GM18505 (cell line): ENCODE results near the gene CFAP97D2.
A peak's percentile ranks its signal among the peaks of the same experiment; 100 is the strongest.
"Not testable (repeated sequence)": the region's sequence is repeated elsewhere in the genome, so short reads cannot be mapped to it uniquely, and the experiment has no call there.

Source experiments
- ATAC-seq: cut with Tn5 transposase; IDR thresholded peaks from one replicate; pipeline ENCODE4 v1.9.1; 2021; ENCODE audit not compliant: unreplicated experiment
- POLR2A ChIP-seq: IDR thresholded peaks from 4 replicates; pipeline ENCODE4 v1.6.1; 2011; ENCODE audit warnings: borderline replicate concordance; ENCODE audit not compliant: insufficient read depth, insufficient read length; ENCODE audit errors: extremely low read depth

Gene CFAP97D2

GRCh38 chr13:114179087-114179658, at the start of gene CFAP97D2:
CFAP97D2 (plus strand) TSS chr13:114179257; CDS start chr13:114179331, 74 bp downstream.
- TF ChIP-seq POLR2A = no peak
- no peak for ATAC-seq

- ATAC-seq = no peak
- TF ChIP-seq POLR2A = no peak
Observed at GRCh38 chr13:114129649-114130062, 49.4 kb upstream of the CFAP97D2 start.

GRCh38 chr13:114130131-114130836, 48.8 kb upstream of the CFAP97D2 start:
- ATAC-seq = no peak
- TF ChIP-seq POLR2A = no peak

GRCh38 chr13:114130837-114131582, 48.0 kb upstream of the CFAP97D2 start:
- TF ChIP-seq POLR2A = peak; percentile 50
- no peak for ATAC-seq

GRCh38 chr13:114131583-114132418, 47.3 kb upstream of the CFAP97D2 start:
- no peak for TF ChIP-seq POLR2A
- ATAC-seq = no peak

GRCh38 chr13:114132419-114133121, 46.5 kb upstream of the CFAP97D2 start, which contains the start of gene RASA3:
RASA3 (minus strand) TSS chr13:114132623; CDS start chr13:114132489, 134 bp downstream.
- ATAC-seq = peak; percentile 49
- peak; percentile 72 for TF ChIP-seq POLR2A

GRCh38 chr13:114133126-114133525, 45.9 kb upstream of the CFAP97D2 start:
- ATAC-seq = not testable (repeated sequence)

GRCh38 chr13:114133552-114133951, 45.5 kb upstream of the CFAP97D2 start:
- not testable (repeated sequence) for ATAC-seq

GRCh38 chr13:114134111-114134943, 44.7 kb upstream of the CFAP97D2 start:
- TF ChIP-seq POLR2A = no peak
- no peak for ATAC-seq

- ATAC-seq = no peak
- TF ChIP-seq POLR2A = no peak
Observed at GRCh38 chr13:114134944-114135610, 44.0 kb upstream of the CFAP97D2 start.

GRCh38 chr13:114135731-114136171, 43.3 kb upstream of the CFAP97D2 start:
- no peak for TF ChIP-seq POLR2A
- no peak for ATAC-seq
